HEK293 (cell line): ENCODE data around the gene SYCP2.

Experiments
- CTCF ChIA-PET: fragments of 350-600 bp; formaldehyde crosslinking; extraction: SDS; loops from one replicate; lab custom pipeline; 2021; ENCODE audit warnings: antibody characterized with exemption; lab: Yijun Ruan, JAX
- POLR2A ChIA-PET: fragments of 300-600 bp; formaldehyde crosslinking; extraction: SDS; loops from one replicate; lab custom pipeline; 2020; ENCODE audit warnings: antibody characterized with exemption, inconsistent platforms; lab: Yijun Ruan, JAX
- H3K27ac ChIP-seq: fragments of 200-500 bp; sonication (Bioruptor generic); 2 replicates; pipeline ENCODE4 v1.5.1; 2014; ENCODE audit warnings: low read depth, low read length, control low read depth, inconsistent platforms; ENCODE audit errors: extremely low read depth
- H3K36me3 ChIP-seq, 2 experiments: fragments of 200-500 bp in 1 of 2; sonication (Bioruptor generic) in 1 of 2; 1 replicate in 1 of 2; 2 replicates in 1 of 2; pipeline ENCODE4 v1.5.1; 2014 to 2017; ENCODE audit warnings: inconsistent platforms in 2 of 2, low read length in 2 of 2; ENCODE audit not compliant: control insufficient read depth in 2 of 2, insufficient read depth in 1 of 2
- H3K4me1 ChIP-seq: fragments of 200-500 bp; sonication (Bioruptor generic); 2 replicates; pipeline ENCODE4 v1.5.1; 2014; ENCODE audit warnings: mild to moderate bottlenecking, low read length, inconsistent platforms; ENCODE audit not compliant: control insufficient read depth, insufficient read depth
- H3K4me3 ChIP-seq: 2 replicates; pipeline ENCODE4 v1.5.1; 2011; ENCODE audit warnings: low read depth, mild to moderate bottlenecking, control low read depth, low read length, moderate library complexity
- H3K9me3 ChIP-seq: fragments of 200-500 bp; sonication (Bioruptor generic); 2 replicates; pipeline ENCODE4 v1.5.1; 2014; ENCODE audit warnings: low read depth, low read length, inconsistent platforms; ENCODE audit not compliant: control insufficient read depth, insufficient read depth
- BCL11A ChIP-seq: fragments of 450-650 bp; formaldehyde crosslinking; IDR thresholded peaks from 2 replicates; pipeline ENCODE4 v1.5.1; 2016; ENCODE audit warnings: low read depth, missing biosample characterization, missing genetic modification characterization
- SALL2 ChIP-seq: fragments of 450-650 bp; formaldehyde crosslinking; IDR thresholded peaks from 2 replicates; pipeline ENCODE4 v1.5.0; 2017; ENCODE audit warnings: missing biosample characterization, mild to moderate bottlenecking, missing genetic modification characterization, borderline replicate concordance
- SETDB1 ChIP-seq: IDR thresholded peaks from one replicate; pipeline ENCODE4 v1.6.1; 2017; ENCODE audit warnings: mild to moderate bottlenecking, low read length, moderate library complexity, mixed read lengths; ENCODE audit not compliant: insufficient read length
- SP7 ChIP-seq: fragments of 450-650 bp; formaldehyde crosslinking; IDR thresholded peaks from 2 replicates; pipeline ENCODE4 v1.5.1; 2016; ENCODE audit warnings: missing biosample characterization, missing genetic modification characterization
- ZBTB6 ChIP-seq: fragments of 450-650 bp; formaldehyde crosslinking; IDR thresholded peaks from 2 replicates; pipeline ENCODE4 v1.5.1; 2017; ENCODE audit warnings: missing biosample characterization, missing genetic modification characterization
- ZNF169 ChIP-seq: fragments of 450-650 bp; formaldehyde crosslinking; IDR thresholded peaks from 2 replicates; pipeline ENCODE4 v1.5.1; 2016; ENCODE audit warnings: missing biosample characterization, missing genetic modification characterization
- ZNF174 ChIP-seq: fragments of 450-650 bp; formaldehyde crosslinking; IDR thresholded peaks from 2 replicates; pipeline ENCODE4 v1.5.0; 2017; ENCODE audit warnings: missing biosample characterization, mild to moderate bottlenecking, missing genetic modification characterization
- ZNF202 ChIP-seq: fragments of 450-650 bp; formaldehyde crosslinking; IDR thresholded peaks from 2 replicates; pipeline ENCODE4 v1.5.1; 2016; ENCODE audit warnings: missing biosample characterization, missing genetic modification characterization, borderline replicate concordance
- ZNF223 ChIP-seq: fragments of 450-650 bp; formaldehyde crosslinking; IDR thresholded peaks from 2 replicates; pipeline ENCODE4 v1.5.1; 2016; ENCODE audit warnings: missing biosample characterization, missing genetic modification characterization
- ZNF26 ChIP-seq: fragments of 450-650 bp; formaldehyde crosslinking; IDR thresholded peaks from 2 replicates; pipeline ENCODE4 v1.5.1; 2016; ENCODE audit warnings: missing biosample characterization, missing genetic modification characterization
- ZNF274 ChIP-seq, 2 experiments: fragments of 200-500 bp in 1 of 2; fragments of 450-650 bp in 1 of 2; sonication (Bioruptor generic) in 1 of 2; formaldehyde crosslinking in 1 of 2; IDR thresholded peaks; 2 replicates each; pipeline versions ENCODE4 v1.5.1 to v1.6.1; 2014 to 2016; ENCODE audit warnings: borderline replicate concordance in 1 of 2, inconsistent platforms in 1 of 2, low read length in 1 of 2, missing biosample characterization in 1 of 2, missing genetic modification characterization in 1 of 2
- ZNF335 ChIP-seq: fragments of 450-650 bp; formaldehyde crosslinking; conservative IDR thresholded peaks from 2 replicates; pipeline ENCODE4 v1.5.1; 2016; ENCODE audit warnings: missing biosample characterization, missing genetic modification characterization
- ZNF366 ChIP-seq: fragments of 450-650 bp; formaldehyde crosslinking; conservative IDR thresholded peaks from 2 replicates; pipeline ENCODE4 v1.5.1; 2016; ENCODE audit warnings: missing biosample characterization, missing genetic modification characterization
- ZNF394 ChIP-seq: fragments of 450-650 bp; formaldehyde crosslinking; IDR thresholded peaks from 2 replicates; pipeline ENCODE4 v1.5.1; 2016; ENCODE audit warnings: missing biosample characterization, missing genetic modification characterization, mild to moderate bottlenecking, moderate library complexity, borderline replicate concordance
- ZNF404 ChIP-seq: fragments of 450-650 bp; formaldehyde crosslinking; IDR thresholded peaks from 2 replicates; pipeline ENCODE4 v1.5.1; 2017; ENCODE audit warnings: missing biosample characterization, missing genetic modification characterization
- ZNF423 ChIP-seq: fragments of 450-650 bp; formaldehyde crosslinking; IDR thresholded peaks from 2 replicates; pipeline ENCODE4 v1.5.1; 2016; ENCODE audit warnings: missing biosample characterization, missing genetic modification characterization
- ZNF449 ChIP-seq: fragments of 450-650 bp; formaldehyde crosslinking; IDR thresholded peaks from 2 replicates; pipeline ENCODE4 v1.5.1; 2017; ENCODE audit warnings: missing biosample characterization, mild to moderate bottlenecking, missing genetic modification characterization, moderate library complexity
- ZNF48 ChIP-seq: fragments of 450-650 bp; formaldehyde crosslinking; IDR thresholded peaks from 2 replicates; pipeline ENCODE4 v1.5.1; 2016; ENCODE audit warnings: missing biosample characterization, missing genetic modification characterization
- ZNF510 ChIP-seq: fragments of 450-650 bp; formaldehyde crosslinking; IDR thresholded peaks from 2 replicates; pipeline ENCODE4 v1.5.1; 2018; ENCODE audit warnings: mild to moderate bottlenecking, missing genetic modification characterization, missing biosample characterization; ENCODE audit not compliant: insufficient replicate concordance
- ZNF600 ChIP-seq: fragments of 450-650 bp; formaldehyde crosslinking; IDR thresholded peaks from 2 replicates; pipeline ENCODE4 v1.5.1; 2016; ENCODE audit warnings: missing biosample characterization, missing genetic modification characterization
- ZNF626 ChIP-seq: fragments of 450-650 bp; sonication (Bioruptor Pico); formaldehyde crosslinking; IDR thresholded peaks from 2 replicates; pipeline ENCODE4 v1.5.1; 2018; ENCODE audit warnings: missing biosample characterization, missing genetic modification characterization, inconsistent platforms
- TF ChIP-seq, protein P1 (sequence below): fragments of 450-650 bp; formaldehyde crosslinking; IDR thresholded peaks from 2 replicates; pipeline ENCODE4 v1.5.1; 2016; ENCODE audit warnings: missing biosample characterization, missing genetic modification characterization
- TF ChIP-seq, protein P2 (sequence below): fragments of 450-650 bp; formaldehyde crosslinking; IDR thresholded peaks from 2 replicates; pipeline ENCODE4 v1.5.1; 2016; ENCODE audit warnings: missing biosample characterization, missing genetic modification characterization

The SYCP2 gene

GRCh38 chr20:59820204-59821041 lies 113.0 kb downstream of the SYCP2 start:
- H3K27ac ChIP-seq, result no peak overlapping the region
- H3K9me3 ChIP-seq, result no peaks in the 10 kb centered on the region
- CTCF ChIA-PET, result interaction anchor here (1.1 kb wide), 1 partner anchor 37 kb away, joined by 3 read pairs; no protein-coding TSS in a partner anchor
- H3K36me3 ChIP-seq, result no peaks in the 10 kb centered on the region
- H3K4me1 ChIP-seq, result no peaks in the 10 kb centered on the region; the same call in 1 of the 2 replicates
- TF ChIP-seq ZNF394 (no peak), BCL11A (tag by site-specific recombination) (no peak), ZNF48 (tag by site-specific recombination) (no peak), SETDB1 (no peak), ZNF423 (tag by site-specific recombination) (no peak), ZNF510 (tag by site-specific recombination) (no peak), ZNF169 (tag by site-specific recombination) (no peak), ZNF223 (tag by site-specific recombination) (no peak)
- TF ChIP-seq, protein P1, sequence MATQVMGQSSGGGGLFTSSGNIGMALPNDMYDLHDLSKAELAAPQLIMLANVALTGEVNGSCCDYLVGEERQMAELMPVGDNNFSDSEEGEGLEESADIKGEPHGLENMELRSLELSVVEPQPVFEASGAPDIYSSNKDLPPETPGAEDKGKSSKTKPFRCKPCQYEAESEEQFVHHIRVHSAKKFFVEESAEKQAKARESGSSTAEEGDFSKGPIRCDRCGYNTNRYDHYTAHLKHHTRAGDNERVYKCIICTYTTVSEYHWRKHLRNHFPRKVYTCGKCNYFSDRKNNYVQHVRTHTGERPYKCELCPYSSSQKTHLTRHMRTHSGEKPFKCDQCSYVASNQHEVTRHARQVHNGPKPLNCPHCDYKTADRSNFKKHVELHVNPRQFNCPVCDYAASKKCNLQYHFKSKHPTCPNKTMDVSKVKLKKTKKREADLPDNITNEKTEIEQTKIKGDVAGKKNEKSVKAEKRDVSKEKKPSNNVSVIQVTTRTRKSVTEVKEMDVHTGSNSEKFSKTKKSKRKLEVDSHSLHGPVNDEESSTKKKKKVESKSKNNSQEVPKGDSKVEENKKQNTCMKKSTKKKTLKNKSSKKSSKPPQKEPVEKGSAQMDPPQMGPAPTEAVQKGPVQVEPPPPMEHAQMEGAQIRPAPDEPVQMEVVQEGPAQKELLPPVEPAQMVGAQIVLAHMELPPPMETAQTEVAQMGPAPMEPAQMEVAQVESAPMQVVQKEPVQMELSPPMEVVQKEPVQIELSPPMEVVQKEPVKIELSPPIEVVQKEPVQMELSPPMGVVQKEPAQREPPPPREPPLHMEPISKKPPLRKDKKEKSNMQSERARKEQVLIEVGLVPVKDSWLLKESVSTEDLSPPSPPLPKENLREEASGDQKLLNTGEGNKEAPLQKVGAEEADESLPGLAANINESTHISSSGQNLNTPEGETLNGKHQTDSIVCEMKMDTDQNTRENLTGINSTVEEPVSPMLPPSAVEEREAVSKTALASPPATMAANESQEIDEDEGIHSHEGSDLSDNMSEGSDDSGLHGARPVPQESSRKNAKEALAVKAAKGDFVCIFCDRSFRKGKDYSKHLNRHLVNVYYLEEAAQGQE (tag by site-specific recombination), result no peak
- TF ChIP-seq, protein P2, sequence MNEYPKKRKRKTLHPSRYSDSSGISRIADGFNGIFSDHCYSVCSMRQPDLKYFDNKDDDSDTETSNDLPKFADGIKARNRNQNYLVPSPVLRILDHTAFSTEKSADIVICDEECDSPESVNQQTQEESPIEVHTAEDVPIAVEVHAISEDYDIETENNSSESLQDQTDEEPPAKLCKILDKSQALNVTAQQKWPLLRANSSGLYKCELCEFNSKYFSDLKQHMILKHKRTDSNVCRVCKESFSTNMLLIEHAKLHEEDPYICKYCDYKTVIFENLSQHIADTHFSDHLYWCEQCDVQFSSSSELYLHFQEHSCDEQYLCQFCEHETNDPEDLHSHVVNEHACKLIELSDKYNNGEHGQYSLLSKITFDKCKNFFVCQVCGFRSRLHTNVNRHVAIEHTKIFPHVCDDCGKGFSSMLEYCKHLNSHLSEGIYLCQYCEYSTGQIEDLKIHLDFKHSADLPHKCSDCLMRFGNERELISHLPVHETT (tag by site-specific recombination), result no peak
- POLR2A ChIA-PET, result no interaction called here
- H3K4me3 ChIP-seq, result no peak overlapping the region

DNA sequence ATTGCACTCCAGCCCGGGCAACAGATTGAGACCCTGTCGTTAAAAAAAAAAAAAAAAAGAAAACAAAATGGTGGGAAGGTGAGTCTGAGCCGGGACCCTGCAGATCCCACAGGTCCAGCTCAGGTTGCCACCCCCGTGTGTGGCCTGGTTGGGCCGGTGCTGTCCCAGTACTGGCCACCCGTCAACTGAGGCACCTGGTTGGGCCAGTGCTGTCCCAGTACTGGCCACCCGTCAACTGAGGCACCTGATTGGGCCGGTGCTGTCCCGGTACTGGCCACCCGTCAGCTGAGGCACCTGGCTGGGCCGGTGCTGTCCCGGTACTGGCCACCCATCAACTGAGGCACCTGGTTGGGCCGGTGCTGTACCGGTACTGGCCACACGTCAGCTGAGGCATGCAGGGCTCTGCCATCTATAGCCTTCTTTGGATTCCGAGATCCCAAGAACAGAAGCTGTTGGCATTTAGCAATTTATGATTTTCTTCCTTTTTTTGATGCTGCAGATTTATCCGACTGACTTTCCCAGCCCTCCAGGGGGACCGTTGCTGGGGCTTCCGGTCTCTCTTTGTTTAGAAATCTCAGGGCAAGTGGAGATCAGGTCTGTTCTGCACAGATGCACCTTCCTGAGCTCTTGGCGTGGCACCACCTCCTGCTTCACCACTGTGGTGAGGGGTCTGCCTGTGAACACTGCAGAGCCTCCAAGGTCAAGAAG lies 113.8 kb downstream of the SYCP2 start:
- Histone ChIP-seq H3K4me3 (no peak overlapping the region), H3K4me1 (no peaks in the 10 kb centered on the region; the same call in 1 of the 2 replicates), H3K9me3 (no peaks in the 10 kb centered on the region), H3K36me3 (no peaks in the 10 kb centered on the region), H3K27ac (no peak overlapping the region)
- ChIA-PET POLR2A (interaction anchor here (0.7 kb wide), 1 partner anchor 13 kb away, joined by 5 read pairs; no protein-coding TSS in a partner anchor), CTCF (interaction anchor here (0.6 to 1.1 kb wide), 2 partner anchors 36 kb away, joined by 3 to 5 read pairs; no protein-coding TSS in a partner anchor)
- TF ChIP-seq ZNF335 (no peak), ZNF600 (tag by site-specific recombination) (no peak), ZNF26 (no peak), ZNF274 (IDR thresholded peaks at IDR 0.05; ENCODE audit: low read length) (no peak), ZNF274 (tag by site-specific recombination; IDR thresholded peaks at IDR 0.05; ENCODE audit: borderline replicate concordance) (no peak), ZBTB6 (no peak), ZNF202 (tag by site-specific recombination) (no peak), ZNF449 (tag by site-specific recombination) (no peak), ZNF404 (tag by site-specific recombination) (no peak), ZNF626 (no peak), ZNF366 (tag by site-specific recombination) (no peak), SP7 (tag by site-specific recombination) (no peak), SALL2 (tag by site-specific recombination) (no peak), ZNF174 (tag by site-specific recombination) (no peak)
